Endometrial microvascular endothelial cells (primary cell): ENCODE results near the gene PHKG1. TPM values are rescaled to one million over a fixed set of nuclear protein-coding genes. Genes with fewer than 3 reads are reported as not detected.
"Not testable (repeated sequence)": the region's sequence is repeated elsewhere in the genome, so short reads cannot be mapped to it uniquely, and the experiment has no call there.

Source experiments
- in situ Hi-C: cut with HindIII; loops from 2 replicates; pipeline ENCODE4 v1.10.0; 2017; ENCODE audit warnings: low sequenced_read_pairs, low pct_unique_long_range_greater_than_20kb; ENCODE audit errors: inconsistent ontology term
- total RNA-seq: library from RNA; depleted of rRNA; stranded (reverse); fragments of >200 nt; gene quantifications from one replicate; pipeline ENCODE4 v1.2.3, GENCODE V29; 2015; ENCODE audit errors: inconsistent ontology term

Gene PHKG1
- not detected for total RNA-seq

DNA sequence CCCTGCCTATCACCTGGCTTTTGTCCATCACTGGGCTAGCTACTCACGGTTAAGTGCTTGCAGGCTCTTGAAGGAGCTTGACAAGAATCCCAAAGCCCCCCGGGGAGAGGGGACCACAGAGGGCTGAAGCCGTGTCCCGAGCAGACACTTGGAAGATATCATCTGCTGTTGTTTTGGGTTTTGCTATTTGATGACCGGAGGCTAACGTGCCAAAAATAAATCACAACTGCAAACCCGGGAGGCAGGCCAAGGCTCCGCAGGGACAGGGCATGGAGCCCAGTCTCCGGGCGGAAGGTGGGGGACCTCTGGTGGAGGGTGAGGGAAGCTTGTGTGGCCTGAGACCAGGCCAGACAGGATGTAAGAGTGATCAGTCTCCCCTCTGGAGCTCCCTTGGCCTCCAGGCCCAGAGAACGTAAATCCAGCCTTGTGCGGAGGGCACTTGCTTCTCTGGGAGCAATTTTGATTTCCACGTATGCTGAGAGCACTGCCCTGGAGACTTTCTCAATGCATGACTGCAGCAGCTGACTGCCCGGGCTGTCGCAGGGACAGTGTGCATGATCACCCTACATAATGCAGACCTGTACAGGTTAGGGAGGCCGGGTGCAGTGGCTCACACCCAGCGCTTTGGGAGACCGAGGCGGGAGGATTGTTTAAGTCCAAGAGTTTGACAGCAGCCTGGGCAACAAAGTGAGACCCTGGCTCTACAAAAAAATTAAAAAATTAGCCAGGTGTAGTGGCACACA lies at the start of gene PHKG1:
PHKG1 (minus strand) TSS at position 164 of the 743 bp plus-strand sequence. CDS start 4,011 bp downstream, outside the sequence.
- in situ Hi-C loops = no loop called here

DNA sequence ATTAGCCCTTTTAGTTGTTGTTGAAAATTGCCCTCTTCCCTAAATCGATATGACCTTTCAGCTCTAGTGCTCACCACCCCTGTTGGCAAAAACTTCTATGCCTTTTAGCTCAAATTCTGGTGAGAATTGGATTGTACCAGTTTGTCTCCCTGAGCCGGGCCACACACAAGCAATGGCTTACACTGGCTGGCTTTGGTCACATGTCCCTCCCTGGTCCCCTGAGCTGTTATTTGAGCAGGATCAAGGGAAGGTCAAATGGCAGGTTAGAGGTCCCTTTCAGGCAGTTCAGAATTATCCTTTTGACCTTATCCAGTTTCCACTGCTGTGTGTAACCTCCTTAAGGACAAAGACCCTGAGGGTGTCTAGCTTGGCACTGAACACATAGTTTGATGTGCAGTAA lies 38.3 kb upstream of the PHKG1 start:
- in situ Hi-C loops = not testable (repeated sequence)

DNA sequence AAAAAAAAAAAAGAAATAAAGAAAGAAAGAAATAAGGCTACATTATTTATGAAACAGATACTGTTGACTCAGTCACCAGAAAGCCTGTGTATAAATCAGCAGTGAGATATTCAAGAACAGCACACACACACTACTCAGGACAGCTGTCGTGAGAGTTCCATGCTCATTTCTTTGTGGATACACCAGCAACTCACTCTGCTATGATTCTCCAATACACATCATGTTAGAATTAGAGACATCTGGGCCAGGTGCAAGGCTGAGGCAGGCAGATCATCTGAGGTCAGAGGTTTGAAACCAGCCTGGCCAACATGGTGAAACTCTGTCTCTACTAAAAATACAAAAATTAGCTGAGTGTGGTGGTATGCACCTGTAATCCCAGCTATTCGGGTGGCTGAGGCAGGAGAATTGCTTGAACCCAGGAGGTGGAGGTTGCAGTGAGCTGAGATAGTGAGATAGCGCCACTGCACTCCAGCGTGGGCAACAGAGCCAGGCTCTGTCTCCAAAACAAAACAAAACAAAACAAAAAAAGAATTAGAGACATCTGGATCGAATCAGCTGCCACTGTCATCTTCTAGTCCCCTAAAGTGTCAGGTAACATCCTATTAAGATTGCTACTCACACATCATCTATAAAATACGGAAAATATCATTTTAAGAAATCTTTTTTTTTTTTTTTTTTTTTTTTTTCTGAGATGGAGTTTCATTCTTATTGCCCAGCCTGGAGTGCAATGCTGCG lies 34.7 kb upstream of the PHKG1 start:
- in situ Hi-C loops = no loop called here

DNA sequence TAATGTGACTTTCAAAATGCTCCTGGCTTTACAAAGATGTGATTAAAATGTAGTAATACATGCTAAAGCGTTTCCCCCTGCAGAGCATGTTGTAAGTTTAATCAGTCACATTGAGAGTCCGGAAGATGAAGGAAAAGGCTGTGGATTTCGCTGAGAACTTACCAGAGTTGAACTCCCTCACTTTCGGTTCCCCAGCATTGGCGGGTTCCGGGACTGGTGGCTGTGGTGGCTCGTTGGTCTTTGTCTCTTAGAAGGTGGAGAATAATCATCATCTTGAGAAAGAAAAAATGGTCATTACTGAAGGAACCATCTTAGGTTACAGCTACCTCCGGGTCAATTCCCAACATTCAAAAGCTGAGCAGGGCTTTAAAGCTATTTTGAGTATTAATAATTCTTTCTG lies 33.1 kb upstream of the PHKG1 start:
- in situ Hi-C loops = no loop called here

DNA sequence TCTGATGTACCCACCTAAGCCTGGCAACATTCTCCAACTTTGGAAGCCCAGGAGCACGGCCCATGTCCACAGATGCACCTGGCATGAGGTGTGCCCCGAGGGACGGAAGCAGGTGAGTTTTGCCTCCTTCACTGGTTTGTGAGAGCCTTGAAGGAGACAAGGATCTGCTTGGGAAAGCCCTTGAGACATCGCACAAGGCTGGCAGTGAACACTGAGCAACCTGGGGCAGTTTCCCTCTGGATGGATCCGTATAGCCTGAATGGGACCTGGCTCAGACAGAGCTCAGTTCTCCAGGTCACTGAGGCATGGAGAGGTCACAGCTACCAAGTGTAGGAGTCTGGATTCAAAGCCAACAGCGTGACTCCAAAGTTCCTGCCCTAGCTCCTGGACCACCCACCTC lies 32.2 kb upstream of the PHKG1 start:
- in situ Hi-C loops = no loop called here

DNA sequence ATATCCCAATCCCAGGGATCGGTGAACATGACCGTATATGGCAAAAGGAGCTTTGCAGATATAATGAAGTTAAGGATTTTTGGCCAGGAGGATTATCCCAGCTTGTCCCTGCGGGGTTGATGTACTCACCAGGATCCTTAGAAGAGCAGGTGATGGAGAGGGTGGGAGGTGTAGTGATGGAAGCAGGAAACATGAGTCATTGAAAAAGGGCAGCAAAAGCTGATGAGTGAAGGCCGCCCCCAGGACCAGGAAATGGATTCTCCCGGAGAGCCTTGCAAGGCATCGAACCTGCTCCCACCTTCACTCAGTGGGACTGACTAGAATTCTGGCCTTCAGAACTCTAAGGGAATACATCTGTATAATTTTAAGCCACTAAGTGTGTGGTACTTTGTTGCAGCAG lies 28.7 kb upstream of the PHKG1 start:
- in situ Hi-C loops = no loop called here

DNA sequence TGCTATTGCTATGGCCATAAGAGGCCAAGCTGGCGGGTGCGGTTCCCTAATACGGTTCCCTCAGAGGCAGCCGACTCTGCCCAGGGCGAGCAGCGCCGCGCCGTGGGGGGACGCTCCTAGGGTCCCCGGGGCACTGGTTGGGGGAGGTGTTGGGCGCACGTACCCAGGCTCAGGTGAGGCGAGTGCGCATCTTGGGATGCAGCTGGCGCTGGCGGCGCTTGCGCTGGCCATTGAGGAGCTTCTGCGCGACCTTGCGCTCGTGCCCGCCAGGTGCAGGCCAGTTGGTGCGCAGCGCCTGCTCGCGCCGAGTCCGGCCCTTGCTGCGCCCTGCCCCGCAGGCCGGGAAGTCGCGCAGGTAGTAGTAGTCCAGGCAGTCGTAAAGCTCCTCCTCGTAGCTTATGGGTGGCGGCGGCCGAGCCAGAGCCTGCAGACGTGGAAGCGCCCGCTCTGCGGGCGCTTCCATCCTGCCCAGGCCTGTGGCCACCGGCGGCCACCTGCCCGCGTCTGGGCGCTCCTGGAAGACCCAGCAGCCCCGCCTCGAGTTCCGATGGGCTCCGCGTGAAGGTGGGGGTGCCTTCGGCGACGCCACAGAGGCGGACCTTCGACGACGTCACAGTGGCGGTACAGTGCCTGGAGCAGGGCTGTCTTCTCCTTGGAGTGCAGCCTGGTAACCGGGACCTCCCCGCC lies 23.2 kb upstream of the PHKG1 start, which contains the start of gene NUPR2:
NUPR2 (minus strand) TSS at position 566 of the 687 bp plus-strand sequence; CDS start at position 463, 103 bp downstream.
- in situ Hi-C loops = no loop called here

DNA sequence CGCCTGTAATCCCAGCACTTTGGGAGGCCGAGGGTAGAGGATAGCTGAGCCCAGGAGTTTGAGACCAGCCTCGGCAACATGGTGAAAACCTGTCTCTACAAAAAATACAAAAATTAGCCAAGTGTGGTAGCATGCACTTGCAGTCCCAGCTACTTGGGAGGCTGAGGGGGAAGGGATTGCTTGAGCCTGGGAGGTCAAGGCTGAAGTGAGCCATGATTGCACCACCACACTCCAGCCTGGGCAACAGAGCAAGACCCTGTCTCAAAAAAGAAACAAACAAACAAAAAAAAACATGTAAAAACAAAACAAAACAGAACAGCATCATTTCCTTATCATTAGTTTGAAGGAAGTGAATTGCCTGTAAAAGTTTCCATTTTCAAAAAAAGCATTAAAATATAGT lies 19.5 kb upstream of the PHKG1 start:
- in situ Hi-C loops = not testable (repeated sequence)

DNA sequence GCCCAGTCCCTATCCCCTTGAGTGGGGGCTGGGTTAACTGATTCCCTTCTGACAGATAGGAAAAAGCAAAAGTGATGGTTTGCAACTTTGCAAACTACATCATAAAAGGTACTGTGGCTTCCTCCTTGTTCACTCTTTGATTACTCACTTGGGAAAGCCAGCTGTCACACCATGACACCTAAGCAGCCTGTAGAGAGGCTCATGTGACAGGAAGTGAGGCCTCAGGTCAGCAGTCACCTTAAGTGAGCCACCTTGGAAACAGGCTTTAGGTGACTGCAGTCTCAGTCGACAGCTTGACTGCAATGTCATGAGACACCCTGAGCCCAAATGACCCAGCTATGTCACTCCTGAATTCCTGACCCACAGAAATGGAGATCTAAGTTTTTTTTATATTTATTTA lies 17.9 kb upstream of the PHKG1 start:
- in situ Hi-C loops = no loop called here

DNA sequence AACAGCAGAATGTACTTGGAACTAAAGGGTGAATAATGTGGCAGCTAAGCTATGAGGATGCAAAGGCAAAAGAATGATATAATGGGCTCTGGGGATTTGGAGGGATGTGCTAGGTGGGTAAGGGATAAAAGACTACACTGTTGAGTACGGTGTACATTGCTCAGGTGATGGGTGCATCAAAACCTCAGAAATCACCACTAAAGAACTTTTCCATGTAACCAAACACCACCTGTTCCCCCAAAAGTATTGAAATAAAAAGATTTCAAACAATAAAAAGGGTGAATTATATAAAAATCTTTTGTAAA lies 15.2 kb upstream of the PHKG1 start:
- in situ Hi-C loops = no loop called here

DNA sequence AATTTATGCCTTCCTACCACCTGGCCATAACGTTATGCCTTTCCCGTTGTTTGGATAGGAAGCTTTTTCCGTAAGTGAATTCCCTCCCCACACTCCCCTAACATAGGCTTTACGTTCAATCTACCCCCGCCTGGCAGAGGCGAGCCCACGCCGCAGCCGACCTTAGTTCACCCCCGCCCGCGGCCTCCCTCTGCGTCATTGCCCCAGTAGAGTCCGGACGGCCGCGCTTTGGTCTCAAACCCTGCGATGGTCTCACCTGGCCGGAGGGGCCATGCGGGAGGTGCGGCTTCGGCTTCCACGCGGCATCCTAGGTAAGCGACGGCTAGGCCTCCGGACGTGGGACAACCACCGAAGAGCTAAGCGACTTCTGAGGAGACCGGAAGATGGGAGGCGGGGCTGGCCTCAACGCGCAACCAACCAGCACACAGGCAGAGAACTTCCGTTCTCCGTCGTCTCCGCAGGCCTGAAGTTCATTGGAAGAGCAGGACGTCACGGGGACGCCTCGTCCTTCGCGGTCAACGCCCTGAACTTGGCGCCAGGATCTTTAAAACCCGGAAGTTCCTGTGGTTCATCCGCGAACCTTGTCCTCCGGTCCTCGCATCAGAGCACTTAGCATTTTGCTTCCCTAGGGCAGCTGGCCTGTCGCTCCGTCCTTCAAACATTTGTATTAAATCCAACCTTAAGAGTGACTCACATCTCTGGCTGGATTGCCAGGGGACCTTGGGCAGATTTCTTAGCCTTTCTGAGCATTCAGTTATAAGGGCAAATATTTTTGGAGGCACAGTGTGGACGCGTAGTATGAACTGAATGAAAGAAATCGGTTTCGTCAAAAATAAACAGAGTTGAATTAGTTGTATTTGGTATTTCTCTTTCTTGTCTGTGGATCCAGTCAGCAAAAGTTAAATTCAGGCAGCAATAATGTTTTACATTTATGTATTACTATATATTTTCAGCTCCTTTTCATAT lies 13.6 kb upstream of the PHKG1 start, which contains the start of gene CHCHD2:
CHCHD2 (minus strand) TSS at position 369 of the 966 bp plus-strand sequence; CDS start at position 306, 63 bp downstream.
- in situ Hi-C loops = no loop called here

DNA sequence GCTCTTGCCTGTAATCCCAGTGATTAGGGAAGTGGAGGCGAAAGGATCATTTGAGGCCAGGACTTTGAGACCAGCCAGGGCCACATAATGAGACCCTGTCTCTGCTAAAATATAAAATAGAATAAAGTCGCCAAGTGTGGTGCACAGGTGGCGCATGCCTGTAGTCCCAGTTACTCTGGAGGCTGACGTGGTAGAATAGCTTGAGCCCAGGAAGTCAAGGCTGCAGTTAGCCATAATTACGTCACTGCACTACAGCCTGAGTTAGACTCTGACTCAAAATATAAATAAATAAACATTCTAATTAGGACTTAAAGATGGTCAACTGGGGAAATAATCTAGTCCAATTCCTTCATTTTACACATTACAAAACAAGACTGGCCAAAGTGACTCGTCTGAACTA lies 12.8 kb upstream of the PHKG1 start:
- in situ Hi-C loops = no loop called here

DNA sequence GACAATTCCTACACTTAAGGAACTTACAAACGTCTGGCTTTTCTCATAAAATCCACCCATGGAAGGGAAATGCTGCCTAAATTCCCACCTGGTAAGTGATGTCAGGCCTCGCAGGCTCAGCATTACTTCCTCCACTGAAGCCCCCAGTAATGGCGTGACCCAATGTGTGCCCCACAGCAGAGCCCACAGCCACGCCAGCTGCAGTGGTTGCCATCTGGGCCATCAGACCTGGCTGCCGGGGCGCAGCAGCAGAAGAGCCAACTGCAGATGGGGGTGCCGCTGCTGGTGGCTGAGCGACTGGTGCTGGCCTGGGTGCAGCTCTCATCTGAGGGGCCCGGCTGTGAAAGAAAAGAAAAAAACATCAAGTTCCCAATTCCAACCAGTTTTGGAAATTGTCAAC lies 11.4 kb upstream of the PHKG1 start:
- in situ Hi-C loops = not testable (repeated sequence)

DNA sequence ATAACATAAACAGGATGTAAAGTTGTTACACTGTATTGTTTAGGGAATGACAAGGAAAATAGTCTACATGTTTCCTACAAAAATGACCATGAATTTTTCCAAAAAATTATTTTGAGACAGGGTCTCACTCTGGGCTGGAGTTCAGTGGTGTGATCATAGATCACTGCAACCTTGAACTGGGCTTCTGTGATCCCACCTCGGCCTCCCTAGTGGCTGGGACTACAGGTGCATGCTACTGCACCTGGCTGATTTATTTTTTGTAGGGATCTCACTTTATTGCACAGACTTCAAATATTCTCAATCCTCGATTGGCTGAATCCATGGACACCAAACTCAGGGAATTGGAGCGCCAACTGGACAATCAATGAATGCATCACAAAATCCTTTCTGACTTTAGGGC lies 6.9 kb upstream of the PHKG1 start:
- in situ Hi-C loops = no loop called here

DNA sequence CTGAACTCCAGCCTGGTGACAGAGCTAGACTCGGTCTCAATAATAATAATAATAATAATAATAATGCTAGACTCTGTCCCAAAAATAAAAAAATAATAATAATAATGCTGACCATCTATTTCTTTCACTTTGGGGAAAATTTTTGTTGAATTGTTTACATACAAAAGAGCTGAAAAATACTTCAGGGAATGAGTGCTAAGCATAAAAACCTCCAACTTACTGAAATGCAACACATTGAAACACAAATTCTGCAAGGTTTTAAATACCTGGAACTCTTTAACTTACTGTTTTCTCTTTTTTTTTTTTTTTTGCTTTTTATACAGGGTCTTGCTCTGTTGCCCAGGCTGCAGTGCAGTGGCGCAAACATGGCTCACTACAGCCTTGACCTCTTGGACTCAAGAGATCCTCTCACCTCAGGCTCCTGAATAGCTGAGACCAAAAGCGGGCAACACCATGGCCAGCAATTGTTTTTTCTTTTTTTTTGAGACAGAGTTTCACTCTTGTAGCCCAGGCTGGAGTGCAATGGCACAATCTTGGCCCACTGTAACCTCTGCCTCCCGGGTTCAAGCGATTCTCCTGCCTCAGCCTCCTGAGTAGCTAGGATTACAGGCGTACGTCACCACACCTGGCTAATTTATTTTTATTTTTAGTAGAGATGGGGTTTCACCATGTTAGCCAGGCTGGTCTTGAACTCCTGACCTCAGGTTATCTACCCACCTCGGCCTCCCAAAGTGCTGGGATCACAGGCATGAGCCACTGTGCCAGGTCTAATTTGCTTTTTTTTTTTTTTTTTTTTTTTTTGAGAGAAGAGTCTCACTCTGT lies 5.6 kb upstream of the PHKG1 start:
- in situ Hi-C loops = not testable (repeated sequence)

DNA sequence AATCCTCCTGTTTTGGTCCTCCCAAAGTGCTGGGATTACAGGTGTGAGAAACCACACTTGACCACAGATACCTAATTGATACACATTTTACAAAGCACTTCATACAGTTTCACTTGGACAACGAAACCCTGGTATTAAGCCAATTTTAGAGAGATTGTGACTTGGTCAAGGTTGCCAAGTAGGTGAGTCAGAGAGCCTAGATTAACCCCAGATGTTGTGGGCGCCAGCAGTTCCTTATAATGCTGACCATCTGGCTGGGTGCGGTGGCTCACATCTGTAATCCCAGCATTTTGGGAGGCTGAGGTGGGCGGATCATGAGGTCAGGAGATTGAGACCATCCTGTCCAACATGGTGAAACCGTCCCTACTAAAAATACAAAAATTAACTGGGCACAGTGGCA lies 4.9 kb upstream of the PHKG1 start:
- in situ Hi-C loops = no loop called here

DNA sequence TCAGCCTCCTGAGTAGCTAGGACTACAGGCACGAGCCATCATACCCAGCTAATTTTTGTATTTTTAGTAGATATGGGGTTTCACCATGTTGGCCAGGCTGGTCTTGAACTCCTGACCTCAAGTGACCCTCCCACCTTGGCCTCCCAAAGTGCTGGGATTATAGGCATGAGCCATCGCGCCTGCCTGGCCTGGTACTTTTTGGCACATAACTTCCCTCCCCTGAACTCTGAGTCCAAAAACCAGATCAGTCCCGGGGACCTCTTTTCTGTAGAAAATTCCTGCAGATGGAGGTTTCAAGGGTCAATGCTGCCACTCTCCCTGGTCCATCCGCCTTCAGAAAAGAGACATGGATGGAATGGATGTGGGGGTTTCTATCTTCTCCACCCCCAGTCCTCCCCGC lies 364 bp downstream of the PHKG1 start:
- in situ Hi-C loops = not testable (repeated sequence)

DNA sequence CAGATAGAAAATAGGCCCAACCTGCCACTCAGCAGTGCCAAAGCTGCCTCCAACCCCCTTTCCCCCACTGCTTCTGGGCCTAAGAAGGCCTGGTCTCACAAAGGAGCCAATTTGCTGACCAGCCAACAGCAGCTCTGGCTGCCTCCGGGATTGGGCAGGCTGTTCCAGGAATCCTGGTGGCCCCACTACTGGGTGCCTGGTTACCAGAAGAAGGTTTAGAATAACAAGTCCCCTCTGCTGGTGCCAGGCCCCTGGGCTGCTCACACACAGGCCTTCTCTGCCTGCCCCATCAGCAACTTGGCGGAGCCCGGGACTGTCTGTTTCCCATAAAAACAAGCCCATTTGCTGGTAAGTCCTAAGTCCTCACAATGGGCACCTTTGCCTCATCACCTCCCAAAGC lies 1.2 kb downstream of the PHKG1 start:
- in situ Hi-C loops = no loop called here
